HG02763 (cell line): ENCODE results near the gene TMCC1.
"Not testable (repeated sequence)": the region's sequence is repeated elsewhere in the genome, so short reads cannot be mapped to it uniquely, and the experiment has no call there.

Experiments
- ATAC-seq: cut with Tn5 transposase; IDR thresholded peaks from one replicate; pipeline ENCODE4 v1.9.1; 2021; ENCODE audit warnings: mild to moderate bottlenecking, moderate library complexity; ENCODE audit not compliant: unreplicated experiment

Gene TMCC1

GRCh38 chr3:129734449-129734848 is 159.1 kb downstream of the TMCC1 start:
- ATAC-seq, result no peak

- ATAC-seq, result no peak
These were observed 161.2 kb downstream of the TMCC1 start for GRCh38 chr3:129732200-129732876.

GRCh38 chr3:129727707-129728106 is 165.8 kb downstream of the TMCC1 start:
- ATAC-seq, result no peak

GRCh38 chr3:129723558-129724324 is 169.8 kb downstream of the TMCC1 start:
- no peak for ATAC-seq

DNA sequence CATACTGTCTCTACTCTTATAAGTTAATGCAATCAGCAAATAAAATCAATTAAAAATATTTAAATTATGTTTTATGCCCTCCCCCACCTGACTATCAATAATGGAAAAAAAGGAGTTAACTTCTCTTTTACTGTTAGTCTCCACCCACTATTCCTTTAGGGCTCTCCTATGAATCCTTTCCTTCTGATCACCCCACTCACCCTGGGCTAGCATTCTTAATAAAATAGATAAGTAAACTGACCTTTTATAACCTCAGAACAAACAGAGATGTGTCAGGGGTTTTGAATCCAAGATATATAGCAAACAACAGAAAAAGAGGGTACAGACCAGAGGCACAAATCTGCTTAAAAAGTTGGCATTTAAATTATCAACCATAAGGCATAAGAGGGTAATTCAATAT is 171.0 kb downstream of the TMCC1 start:
- ATAC-seq, result no peak

- ATAC-seq, result no peak
These were observed 175.3 kb downstream of the TMCC1 start for GRCh38 chr3:129718201-129718600.

DNA sequence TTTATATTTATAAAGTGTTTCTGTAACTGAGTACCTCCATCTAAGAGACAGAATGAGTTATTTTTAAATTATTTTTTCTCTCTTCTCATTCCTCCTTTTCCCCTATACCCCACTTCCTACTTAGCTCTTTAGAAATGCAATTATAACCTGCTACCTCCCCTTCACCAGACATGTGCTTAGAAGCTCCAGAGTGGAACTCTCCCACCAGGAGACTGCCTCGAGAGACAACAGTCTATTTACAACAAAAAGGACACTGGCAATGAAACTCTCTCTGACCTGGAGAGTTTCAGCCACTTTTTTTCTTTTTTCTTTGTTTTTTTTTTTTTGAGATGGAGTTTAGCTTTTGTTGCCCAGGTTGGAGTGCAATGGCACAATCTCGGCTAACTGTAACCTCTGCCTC is 177.7 kb downstream of the TMCC1 start:
- ATAC-seq, result no peak

GRCh38 chr3:129708328-129708861 is 185.1 kb downstream of the TMCC1 start:
- ATAC-seq, result no peak

- ATAC-seq, result no peak
These were observed 188.2 kb downstream of the TMCC1 start for GRCh38 chr3:129705274-129705673.

- ATAC-seq, result no peak
These were observed 189.6 kb downstream of the TMCC1 start for GRCh38 chr3:129703913-129704312.

GRCh38 chr3:129702934-129703712 is 190.4 kb downstream of the TMCC1 start:
- ATAC-seq, result no peak

DNA sequence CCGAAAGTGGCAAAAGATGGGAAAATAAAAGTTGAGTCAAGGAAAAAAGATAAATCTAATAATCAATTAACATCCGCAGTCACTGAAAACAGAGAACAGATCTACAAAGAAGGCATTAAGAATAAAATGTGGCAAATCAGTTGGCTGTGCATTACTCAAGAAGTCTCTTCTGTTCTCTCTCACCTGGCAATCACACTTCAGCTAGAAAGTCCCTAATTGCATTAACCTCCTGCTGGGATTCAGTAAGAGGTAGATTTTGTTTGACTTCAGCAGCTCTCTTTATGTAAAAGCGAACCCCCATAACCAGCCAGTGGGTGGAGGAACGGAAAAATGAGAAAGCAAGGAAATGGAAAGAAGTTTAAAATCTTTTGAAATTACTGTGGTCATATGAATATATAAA is 192.3 kb downstream of the TMCC1 start:
- no peak for ATAC-seq

DNA sequence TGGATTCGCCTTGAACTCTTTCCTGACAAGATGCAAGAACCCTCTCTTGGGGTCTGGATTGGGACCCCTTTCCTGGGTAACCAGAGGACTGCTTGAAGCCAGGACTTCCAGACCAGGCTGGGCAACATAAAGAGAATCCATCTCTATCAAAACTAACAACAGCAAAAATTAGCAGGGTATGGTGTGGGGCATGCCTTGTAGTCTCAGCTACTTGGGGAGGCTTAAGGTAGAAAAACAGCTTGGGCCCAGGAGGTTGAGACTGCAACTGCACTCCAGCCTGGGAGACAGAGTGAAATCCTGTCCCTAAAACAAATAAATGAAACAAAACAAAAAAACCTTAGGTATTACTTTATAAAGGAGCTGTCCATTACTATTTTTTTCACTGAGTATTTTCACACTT is 193.9 kb downstream of the TMCC1 start:
- no peak for ATAC-seq

DNA sequence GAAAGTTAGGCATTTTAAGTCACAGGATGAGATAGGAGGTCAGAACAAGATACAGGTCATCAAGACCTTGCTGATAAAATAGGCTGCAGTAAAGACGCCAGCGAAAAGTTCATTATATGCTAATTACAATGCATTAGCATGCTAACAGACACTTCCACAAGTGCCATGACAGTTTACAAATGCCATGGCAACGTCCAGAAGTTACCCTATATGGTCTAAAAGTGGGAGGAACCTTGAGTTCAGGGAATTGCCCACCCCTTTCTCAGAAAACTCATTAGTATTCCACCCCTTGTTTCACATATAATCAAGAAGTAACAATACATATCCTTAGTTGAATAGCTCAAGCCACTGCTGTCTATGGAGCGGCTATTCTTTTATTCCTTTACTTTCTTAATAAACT is 194.3 kb downstream of the TMCC1 start:
- ATAC-seq, result no peak

DNA sequence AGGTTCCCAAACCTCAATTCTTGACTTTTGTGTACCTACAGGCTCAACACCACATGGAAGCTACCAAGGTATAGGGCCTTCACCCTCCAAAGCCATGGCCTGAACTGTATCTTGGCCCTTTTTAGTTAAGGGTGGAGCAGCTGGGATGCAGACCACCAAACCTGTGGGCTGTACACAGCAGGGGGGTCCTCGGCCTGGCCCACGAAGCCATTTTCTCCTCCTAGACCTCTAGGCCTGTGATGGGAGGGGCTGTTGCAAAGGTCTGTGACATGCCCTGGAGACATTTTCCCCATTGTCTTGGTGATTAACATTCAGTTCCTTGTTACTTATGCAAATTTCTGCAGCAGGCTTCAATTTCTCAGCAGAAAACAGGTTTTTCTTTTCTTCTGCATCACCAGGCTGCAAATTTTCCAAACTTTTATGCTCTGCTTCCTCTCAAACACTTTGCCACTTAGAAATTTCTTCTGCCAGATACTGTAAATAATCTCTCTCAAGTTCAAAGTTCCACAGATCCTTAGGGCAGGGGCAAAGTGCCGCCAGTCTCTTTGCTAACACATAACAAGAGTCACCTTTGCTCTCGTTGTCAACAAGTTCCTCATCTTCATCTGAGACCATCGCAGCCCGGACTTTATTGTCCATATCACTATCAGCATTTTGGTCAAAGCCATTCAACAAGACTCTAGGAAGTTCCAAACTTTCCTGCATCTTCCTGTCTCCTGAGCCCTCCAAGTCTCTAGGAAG is 196.1 kb downstream of the TMCC1 start:
- no peak for ATAC-seq

DNA sequence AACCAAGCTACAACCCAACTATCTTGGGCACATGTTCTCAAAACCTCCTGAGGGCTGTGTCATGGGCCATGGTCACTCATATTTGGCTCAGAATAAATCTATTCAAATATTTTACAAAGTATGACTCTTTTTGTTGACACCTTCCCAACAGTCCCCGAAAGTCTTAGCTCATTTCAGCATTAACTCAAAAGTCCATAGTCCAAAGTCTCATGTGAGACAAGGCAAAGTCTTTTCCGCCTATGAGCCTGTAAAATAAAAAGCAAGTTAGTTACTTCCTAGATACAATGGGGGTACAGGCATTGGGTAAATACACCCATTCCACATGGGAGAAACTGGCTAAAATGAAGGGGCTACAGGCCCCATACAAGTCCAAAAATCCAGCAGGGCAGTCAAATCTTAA is 197.1 kb downstream of the TMCC1 start:
- not testable (repeated sequence) for ATAC-seq

- ATAC-seq, result no peak
These were observed 198.3 kb downstream of the TMCC1 start for GRCh38 chr3:129695230-129695629.

GRCh38 chr3:129694228-129694627 is 199.3 kb downstream of the TMCC1 start:
- ATAC-seq, result no peak

- no peak for ATAC-seq
These were observed 200.8 kb downstream of the TMCC1 start for GRCh38 chr3:129692743-129693142.

DNA sequence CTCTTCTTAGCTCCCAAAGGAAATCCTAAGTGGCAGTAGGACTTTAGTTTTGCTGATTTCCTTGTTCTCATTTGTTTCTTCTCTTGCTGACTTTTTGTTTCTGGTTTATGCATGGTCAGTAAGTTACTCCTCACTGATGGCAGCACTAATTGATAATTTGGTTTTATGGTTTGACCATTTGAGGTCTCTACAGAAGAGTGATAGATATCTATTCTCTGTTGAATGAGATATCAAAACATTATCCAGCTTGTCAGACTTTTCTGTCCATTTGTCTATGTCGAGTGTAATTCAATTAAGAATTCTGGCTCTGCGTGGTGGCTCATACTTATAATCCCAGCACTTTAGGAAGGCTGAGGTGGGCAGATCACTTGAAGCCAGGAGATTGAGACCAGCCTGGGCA is 202.5 kb downstream of the TMCC1 start:
- ATAC-seq, result no peak

- ATAC-seq, result peak; percentile 66
These were observed 203.1 kb downstream of the TMCC1 start for GRCh38 chr3:129690406-129690805.
